Amniotic epithelial cell (primary cell): ENCODE data around the gene CRISPLD2.

Source experiments
- DNase-seq: peaks from one replicate; pipeline ENCODE4 v3.0.0-alpha.2; 2010; ENCODE audit warnings: low read depth

Gene CRISPLD2

DNA sequence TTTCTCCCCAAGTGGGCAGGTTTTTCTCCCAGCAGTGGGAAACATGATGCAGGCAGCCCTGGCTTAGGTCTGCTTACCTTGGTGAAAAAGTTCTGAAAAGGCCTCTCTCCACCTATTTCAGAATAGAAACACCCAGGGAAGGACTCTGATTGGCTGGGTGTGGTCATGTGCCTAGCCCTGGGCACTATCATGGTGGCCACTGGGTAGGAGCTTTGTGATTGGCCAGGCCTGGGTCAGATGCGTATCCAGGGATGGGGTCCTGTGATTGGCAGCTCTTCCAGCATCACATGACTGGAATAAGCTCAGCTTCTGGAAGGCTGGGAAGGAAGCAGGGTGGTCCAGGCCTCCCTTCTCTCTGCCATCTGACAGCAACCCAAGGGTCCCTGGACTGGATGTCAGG, 138.0 kb downstream of the CRISPLD2 start:
- DNase-seq, result no peak
